GM12878 (cell line): ENCODE results near the gene USH2A. TPM values are rescaled to one million over a fixed set of nuclear protein-coding genes. Genes with fewer than 3 reads are reported as not detected.

Experiments used
- ATAC-seq: fragments of 200-7000 bp; cut with Tn5 transposase; 3 replicates; pipeline ENCODE4 v1.9.1; 2020; ENCODE audit warnings: mild to moderate bottlenecking, moderate library complexity
- BruUV-seq: library from RNA; stranded (reverse); fragments of 400-500 nt; replicated peaks from 2 replicates; lab custom pipeline; 2021; lab: Mats Ljungman, UMichigan
- CTCF ChIA-PET: fragments of 300-600 bp; sonication (Branson Sonifier 250); formaldehyde crosslinking; extraction: SDS; loops from one replicate; lab custom pipeline; 2021; ENCODE audit warnings: inconsistent platforms; lab: Yijun Ruan, JAX
- POLR2A ChIA-PET: fragments of 350-600 bp; formaldehyde crosslinking; extraction: SDS; loops from one replicate; lab custom pipeline; 2021; ENCODE audit warnings: inconsistent platforms; lab: Charles Lee
- RAD21 ChIA-PET: fragments of 300-600 bp; sonication (Branson Sonifier 250); formaldehyde crosslinking; loops from one replicate; lab custom pipeline; 2023; ENCODE audit warnings: antibody characterized with exemption; ENCODE audit not compliant: unreplicated experiment; lab: Charles Lee
- SMC1A ChIA-PET: fragments of 300-600 bp; sonication (Branson Sonifier 250); formaldehyde crosslinking; loops from one replicate; lab custom pipeline; 2023; ENCODE audit not compliant: unreplicated experiment, uncharacterized antibody; lab: Charles Lee
- DNase-seq: peaks from one replicate; pipeline ENCODE4 v3.0.0-alpha.2; 2011; ENCODE audit warnings: low read depth, low spot score
- FAIRE-seq: peaks from 3 replicates; lab custom pipeline; 2011; peaks lifted over from hg19 to GRCh38; lab: Jason Lieb, UNC
- H2AFZ ChIP-seq: 2 replicates; pipeline ENCODE4 v1.6.0; 2011; ENCODE audit warnings: low read depth, low read length, control low read depth; ENCODE audit not compliant: control insufficient read depth
- H3K27ac ChIP-seq: 2 replicates; pipeline ENCODE4 v1.5.1; 2011; ENCODE audit warnings: control low read depth; ENCODE audit not compliant: control insufficient read depth, insufficient read depth
- H3K27me3 ChIP-seq, 2 experiments: replicated peaks in 1 of 2; 2 replicates each; pipeline versions ENCODE4 v1.6.0 to v1.6.1; 2011; ENCODE audit warnings: low read length in 1 of 2; ENCODE audit not compliant: control insufficient read depth in 2 of 2, insufficient read depth in 2 of 2
- H3K36me3 ChIP-seq, 2 experiments: 2 replicates each; pipeline ENCODE4 v1.5.1; 2011; ENCODE audit warnings: low read length in 1 of 2; ENCODE audit not compliant: control insufficient read depth in 2 of 2, insufficient read depth in 2 of 2
- H3K4me1 ChIP-seq: 2 replicates; pipeline ENCODE4 v1.6.1; 2011; ENCODE audit warnings: mild to moderate bottlenecking, low read length, moderate library complexity, mixed read lengths; ENCODE audit not compliant: control insufficient read depth, insufficient read depth
- H3K4me2 ChIP-seq: 2 replicates; pipeline ENCODE4 v1.6.0; 2011; ENCODE audit warnings: control low read depth; ENCODE audit not compliant: control insufficient read depth, insufficient read depth
- H3K4me3 ChIP-seq: fragments of 200-600 bp; sonication (generic); 2 replicates; pipeline ENCODE4 v1.5.1; 2016
- H3K79me2 ChIP-seq: 2 replicates; pipeline ENCODE4 v1.6.0; 2011; ENCODE audit warnings: low read length; ENCODE audit not compliant: control insufficient read depth, insufficient read depth
- H3K9ac ChIP-seq: 2 replicates; pipeline ENCODE4 v1.8.0; 2011; ENCODE audit warnings: low read length, control low read depth, mixed read lengths; ENCODE audit not compliant: control insufficient read depth, insufficient read depth
- H3K9me3 ChIP-seq: replicated peaks from 3 replicates; pipeline ENCODE4 v1.5.1; 2011; ENCODE audit warnings: mild to moderate bottlenecking, low read length; ENCODE audit not compliant: control insufficient read depth, insufficient read depth
- H4K20me1 ChIP-seq: 2 replicates; pipeline ENCODE4 v1.6.0; 2011; ENCODE audit not compliant: control insufficient read depth, insufficient read depth
- BRCA1 ChIP-seq: IDR thresholded peaks from 2 replicates; pipeline ENCODE4 v1.6.1; 2011; ENCODE audit warnings: low read depth, low read length, improper control_type of control experiment
- CTCF ChIP-seq, 3 experiments: IDR thresholded peaks in 2 of 3; conservative IDR thresholded peaks in 1 of 3; 2 replicates each; pipeline ENCODE4 v1.5.1; 2011; ENCODE audit warnings: low read depth in 3 of 3, low read length in 3 of 3, mild to moderate bottlenecking in 3 of 3, control low read depth in 2 of 3, moderate library complexity in 2 of 3, inconsistent platforms in 1 of 3, mixed read lengths in 1 of 3; ENCODE audit not compliant: control insufficient read depth in 2 of 3, insufficient read depth in 1 of 3; ENCODE audit errors: extremely low read depth in 1 of 3
- ELK1 ChIP-seq: IDR thresholded peaks from 2 replicates; pipeline ENCODE4 v1.6.1; 2012; ENCODE audit warnings: low read depth, low read length, improper control_type of control experiment
- IKZF1 ChIP-seq: fragments of 450-650 bp; conservative IDR thresholded peaks from 2 replicates; pipeline ENCODE4 v1.6.1; 2017; ENCODE audit warnings: antibody characterized with exemption, mild to moderate bottlenecking
- KDM1A ChIP-seq: fragments of 200-600 bp; sonication (generic); IDR thresholded peaks from 2 replicates; pipeline ENCODE4 v1.6.1; 2016; ENCODE audit warnings: borderline replicate concordance
- MEF2B ChIP-seq: fragments of 450-650 bp; IDR thresholded peaks from 2 replicates; pipeline ENCODE4 v1.6.1; 2018; ENCODE audit warnings: mild to moderate bottlenecking, moderate library complexity; ENCODE audit not compliant: partially characterized antibody, poor library complexity, severe bottlenecking
- MTA3 ChIP-seq: IDR thresholded peaks from 2 replicates; pipeline ENCODE4 v1.6.1; 2012; ENCODE audit warnings: low read length, inconsistent platforms, borderline replicate concordance
- NFIC ChIP-seq: IDR thresholded peaks from 2 replicates; pipeline ENCODE4 v1.6.1; 2012; ENCODE audit warnings: low read depth, mild to moderate bottlenecking, inconsistent platforms, low read length, moderate library complexity
- RELB ChIP-seq: fragments of 450-650 bp; IDR thresholded peaks from 2 replicates; pipeline ENCODE4 v1.6.1; 2017; ENCODE audit warnings: low read depth, mild to moderate bottlenecking, moderate library complexity
- TBL1XR1 ChIP-seq: IDR thresholded peaks from 2 replicates; pipeline ENCODE4 v1.6.1; 2012; ENCODE audit warnings: low read depth, low read length, improper control_type of control experiment
- TCF3 ChIP-seq: IDR thresholded peaks from 2 replicates; pipeline ENCODE4 v1.6.1; 2012; ENCODE audit warnings: low read depth, mild to moderate bottlenecking, low read length, borderline replicate concordance; ENCODE audit not compliant: insufficient read depth
- ZBED1 ChIP-seq: IDR thresholded peaks from 2 replicates; pipeline ENCODE4 v1.6.1; 2016; ENCODE audit warnings: borderline replicate concordance
- ZBTB11 ChIP-seq: fragments of 450-650 bp; formaldehyde crosslinking; IDR thresholded peaks from 2 replicates; pipeline ENCODE4 v1.5.0; 2022; ENCODE audit warnings: mild to moderate bottlenecking, missing genetic modification characterization
- WGBS: methylation state at CpG from one replicate; pipeline ENCODE4 v1.1.6; 2016; ENCODE audit warnings: low lambda C conversion rate; ENCODE audit not compliant: insufficient replicate concordance, insufficient coverage; ENCODE audit errors: missing lambda C conversion rate; 5-methylcytosine and 5-hydroxymethylcytosine counted together
- in situ Hi-C: fragments of 300-500 bp; cut with MboI; formaldehyde crosslinking; loops from 9 replicates; pipeline ENCODE4 v1.14.3; 2018; ENCODE audit warnings: mixed read lengths
- intact Hi-C: fragments of 100-400 bp; cut with micrococcal nuclease; formaldehyde crosslinking; loops from one replicate; pipeline ENCODE4 v1.14.2; 2022; ENCODE audit not compliant: unreplicated experiment
- polyA plus RNA-seq, 11 experiments: library from polyadenylated mRNA; depleted of rRNA in 4 of 11; unstranded in 6 of 11; stranded (reverse) in 5 of 11; fragments of >200 nt; fragmentation: Nextera tagmentation in 4 of 11; fragmentation: Illumina TruSeq in 1 of 11; extraction: Ambion mirVana in 4 of 11; extraction: Trizol in 1 of 11; gene quantifications; 1 replicate in 1 of 11; 2 replicates in 10 of 11; pipeline versions ENCODE4 v1.2.1 to v1.2.3, GENCODE V29; 2011 to 2016; ENCODE audit warnings: inconsistent platforms in 2 of 11, missing spikeins in 2 of 11, low read depth in 1 of 11
- total RNA-seq, 4 experiments: library from RNA; depleted of rRNA in 3 of 4; stranded (reverse); fragments of >200 nt in 3 of 4; fragmentation: Illumina TruSeq in 1 of 4; extraction: Trizol in 1 of 4; gene quantifications; 2 replicates each; pipeline versions ENCODE4 v1.2.1 to v1.2.3, GENCODE V29; 2013 to 2021

USH2A gene
- total and polyA plus RNA-seq, 10 of the 15 experiments (the other 5 are each of a cell fraction or from before 2014, with no cell fraction given), result under 0.01 to 0.20 (median 0.01) TPM; not detected in 2

- Histone ChIP-seq H3K4me2 (no peak overlapping the region), H3K9ac (no peak overlapping the region), H4K20me1 (no peaks in the 10 kb centered on the region), H3K79me2 (no peaks in the 10 kb centered on the region), H3K27ac (peak overlapping the region; percentile 46; the same call in 1 of the 2 replicates), H3K4me1 (no peaks in the 10 kb centered on the region), H2AFZ (no peak overlapping the region), H3K36me3 (peaks cover 0 to 7% of the 10 kb centered on the region in 2 experiments; a peak in 1 of 4 replicates), H3K27me3 (no peaks in the 10 kb centered on the region), H3K9me3 (no peaks in the 10 kb centered on the region), H3K4me3 (no peak overlapping the region)
- ChIA-PET SMC1A (interaction anchor here (0.5 to 2.1 kb wide), 9 partner anchors 10 to 82 kb away, joined by 3 to 7 read pairs (median 4); no protein-coding TSS in a partner anchor), POLR2A (no interaction called here), CTCF (interaction anchor here (1.1 to 1.3 kb wide), 3 partner anchors 17 to 57 kb away, joined by 3 read pairs; no protein-coding TSS in a partner anchor), RAD21 (interaction anchor here (1.2 to 1.4 kb wide), 2 partner anchors 11 to 16 kb away, joined by 3 read pairs; no protein-coding TSS in a partner anchor)
- DNase-seq, result no peak
- intact Hi-C loops (loop anchor here (1.0 kb wide), 1 partner anchor 14 kb away; no protein-coding TSS in a partner anchor), in situ Hi-C loops (no loop called here)
- peak; percentile 87 for ATAC-seq
- no TSS peak for BruUV-seq
- FAIRE-seq, result peak; percentile 74
- 0% methylated on average over 1 of the region's 1 CpG for WGBS
- TF ChIP-seq ZBTB11 (CRISPR knock-in tag), result no peak
- TF ChIP-seq ZBED1, result no peak
- no peak for TF ChIP-seq MTA3
- no peak for TF ChIP-seq CTCF (IDR thresholded peaks at IDR 0.05 in 2 of 3, conservative IDR thresholded peaks at IDR 0.05 in 1 of 3; ENCODE audit: control insufficient read depth in 2 of 3, extremely low read depth in 1 of 3, insufficient read depth in 1 of 3, low read depth in 3 of 3, low read length in 3 of 3)
- TF ChIP-seq NFIC, result peak; percentile 59; the same call in 1 of the 2 replicates
- no peak for TF ChIP-seq KDM1A
- no peak for TF ChIP-seq BRCA1
- no peak for TF ChIP-seq TBL1XR1
- no peak for TF ChIP-seq TCF3
- TF ChIP-seq MEF2B, result peak; percentile 20
- peak; percentile 75 for TF ChIP-seq RELB
- TF ChIP-seq IKZF1, result peak; percentile 34; the same call in 1 of the 2 replicates
- no peak for TF ChIP-seq ELK1
These were observed 838.9 kb downstream of the USH2A start for GRCh38 chr1:215584389-215584788.
